Prostate gland (tissue), 2 donors: ENCODE measurements around the gene FOSL2. TPM values are rescaled to one million over a fixed set of nuclear protein-coding genes. Genes with fewer than 3 reads are reported as not detected.

Source experiments
- DNase-seq: peaks from one replicate; pipeline ENCODE4 v3.0.0-alpha.2; 2019; ENCODE audit warnings: low spot score
- H3K27ac ChIP-seq, 2 donors: fragments of 200-600 bp; sonication (generic); 2 replicates each; pipeline ENCODE4 v1.5.1; 2017 to 2019
- H3K27me3 ChIP-seq: fragments of 200-600 bp; sonication (generic); replicated peaks from 2 replicates; pipeline ENCODE4 v1.5.1; 2019; ENCODE audit not compliant: insufficient read depth
- H3K36me3 ChIP-seq, 2 donors: fragments of 200-600 bp; sonication (generic); 1 replicate in 1 of 2; 2 replicates in 1 of 2; pipeline versions ENCODE4 v1.5.1 to v1.8.1; 2017 to 2019
- H3K4me1 ChIP-seq: fragments of 200-600 bp; sonication (generic); replicated peaks from 2 replicates; pipeline ENCODE4 v1.5.1; 2019
- H3K4me3 ChIP-seq, 2 donors: fragments of 200-600 bp; sonication (generic); 2 replicates each; pipeline ENCODE4 v1.5.1; 2017 to 2019
- H3K9me3 ChIP-seq: fragments of 200-600 bp; sonication (generic); 2 replicates; pipeline ENCODE4 v1.5.1; 2017
- CTCF ChIP-seq, 4 experiments: fragments of 200-600 bp in 2 of 4; fragments of 450-650 bp in 2 of 4; sonication (generic) in 2 of 4; IDR thresholded peaks; 1 replicate in 3 of 4; 2 replicates in 1 of 4; pipeline ENCODE4 v1.5.1; 2016 to 2019; ENCODE audit warnings: antibody characterized with exemption in 4 of 4, mild to moderate bottlenecking in 2 of 4, moderate library complexity in 2 of 4
- POLR2A ChIP-seq: fragments of 450-650 bp; IDR thresholded peaks from one replicate; pipeline ENCODE4 v1.6.1; 2016; ENCODE audit warnings: antibody characterized with exemption, mild to moderate bottlenecking
- POLR2AphosphoS5 ChIP-seq: sonication (generic); formaldehyde crosslinking; IDR thresholded peaks from one replicate; pipeline ENCODE4 v1.6.1; 2017; ENCODE audit warnings: antibody characterized with exemption
- WGBS: methylation state at CpG from one replicate; pipeline ENCODE4 v1.1.5; 2018; 5-methylcytosine and 5-hydroxymethylcytosine counted together
- intact Hi-C: fragments of 100-400 bp; cut with DNase I; formaldehyde crosslinking; loops from one replicate; pipeline ENCODE4 v1.14.2; 2022
- total RNA-seq, 2 donors: library from RNA; depleted of rRNA; stranded (reverse); fragments of >200 nt; gene quantifications; one replicate each; pipeline ENCODE4 v1.1.0, GENCODE V29; 2016

Gene FOSL2
- total RNA-seq, 2 donors from 2014 or later: 57.4 to 94.2 TPM

- H3K27ac ChIP-seq: no peak overlapping the region
- 67% methylated on average over 5 of the region's 7 CpGs for WGBS
- no peak overlapping the region for H3K4me3 ChIP-seq
These were observed 10.8 kb downstream of the FOSL2 start for GRCh38 chr2:28403370-28403956.

GRCh38 chr2:28404086-28404485 is 11.4 kb downstream of the FOSL2 start:
- intact Hi-C loops: loop anchor here (5.0 kb wide), 2 partner anchors 48 to 452 kb away; no protein-coding TSS in a partner anchor
- DNase-seq: no peak
- WGBS: 91% methylated on average over 11 of the region's 11 CpGs
- Histone ChIP-seq H3K36me3 (peaks cover 21 to 24% of the 10 kb centered on the region in 2 donors), H3K4me3 (no peak overlapping the region), H3K4me1 (peaks cover 5% of the 10 kb centered on the region), H3K27ac (no peak overlapping the region), H3K9me3 (no peaks in the 10 kb centered on the region), H3K27me3 (no peaks in the 10 kb centered on the region)
- TF ChIP-seq POLR2AphosphoS5 (no peak), CTCF (IDR thresholded peaks at IDR 0.05) (no peak), POLR2A (no peak)

More at GRCh38 chr2:28403370-28403956, 10.8 kb downstream of the FOSL2 start:
- H3K4me1 ChIP-seq: peaks cover 5% of the 10 kb centered on the region
- no peaks in the 10 kb centered on the region for H3K27me3 ChIP-seq
- no peak for DNase-seq
- no peaks in the 10 kb centered on the region for H3K9me3 ChIP-seq
- TF ChIP-seq POLR2A (no peak), CTCF (IDR thresholded peaks at IDR 0.05) (no peak), POLR2AphosphoS5 (no peak)
- H3K36me3 ChIP-seq: peaks cover 15 to 18% of the 10 kb centered on the region in 2 donors
- intact Hi-C loops: loop anchor here (5.0 kb wide), 2 partner anchors 49 to 451 kb away; no protein-coding TSS in a partner anchor

GRCh38 chr2:28405537-28405936 is 12.9 kb downstream of the FOSL2 start:
- TF ChIP-seq CTCF (IDR thresholded peaks at IDR 0.05): no peak
- no peak for TF ChIP-seq POLR2AphosphoS5
- no peak for TF ChIP-seq POLR2A
- Histone ChIP-seq H3K9me3 (no peaks in the 10 kb centered on the region), H3K27ac (no peak overlapping the region), H3K4me1 (no peaks in the 10 kb centered on the region), H3K27me3 (no peaks in the 10 kb centered on the region), H3K4me3 (no peak overlapping the region), H3K36me3 (peaks cover 32 to 35% of the 10 kb centered on the region in 2 donors)
- WGBS: 72% methylated on average over 3 of the region's 3 CpGs
- intact Hi-C loops: no loop called here
- DNase-seq: no peak

- DNase-seq: no peak
- peak overlapping the region in 1 of 2 donors; percentile 4 for H3K27ac ChIP-seq
- no peak overlapping the region for H3K4me3 ChIP-seq
- no peaks in the 10 kb centered on the region for H3K27me3 ChIP-seq
- no peaks in the 10 kb centered on the region for H3K4me1 ChIP-seq
- H3K36me3 ChIP-seq: peaks cover 34 to 45% of the 10 kb centered on the region in 2 donors
- no peaks in the 10 kb centered on the region for H3K9me3 ChIP-seq
- 80% methylated on average over 16 of the region's 16 CpGs for WGBS
- no peak for TF ChIP-seq CTCF (IDR thresholded peaks at IDR 0.05)
- no peak for TF ChIP-seq POLR2AphosphoS5
- TF ChIP-seq POLR2A: no peak
- intact Hi-C loops: no loop called here
These were observed 13.8 kb downstream of the FOSL2 start for GRCh38 chr2:28406276-28407096.
